CD4-positive, alpha-beta T cell treated with Interleukin-17A for 1 hour (primary cell): ENCODE data around the gene ZFPM1.
A peak's percentile ranks its signal among the peaks of the same experiment; 100 is the strongest.
"Not testable (repeated sequence)": the region's sequence is repeated elsewhere in the genome, so short reads cannot be mapped to it uniquely, and the experiment has no call there.

Source experiments
- DNase-seq: peaks from one replicate; pipeline ENCODE4 v3.0.0-alpha.2; 2020

Gene ZFPM1

DNA sequence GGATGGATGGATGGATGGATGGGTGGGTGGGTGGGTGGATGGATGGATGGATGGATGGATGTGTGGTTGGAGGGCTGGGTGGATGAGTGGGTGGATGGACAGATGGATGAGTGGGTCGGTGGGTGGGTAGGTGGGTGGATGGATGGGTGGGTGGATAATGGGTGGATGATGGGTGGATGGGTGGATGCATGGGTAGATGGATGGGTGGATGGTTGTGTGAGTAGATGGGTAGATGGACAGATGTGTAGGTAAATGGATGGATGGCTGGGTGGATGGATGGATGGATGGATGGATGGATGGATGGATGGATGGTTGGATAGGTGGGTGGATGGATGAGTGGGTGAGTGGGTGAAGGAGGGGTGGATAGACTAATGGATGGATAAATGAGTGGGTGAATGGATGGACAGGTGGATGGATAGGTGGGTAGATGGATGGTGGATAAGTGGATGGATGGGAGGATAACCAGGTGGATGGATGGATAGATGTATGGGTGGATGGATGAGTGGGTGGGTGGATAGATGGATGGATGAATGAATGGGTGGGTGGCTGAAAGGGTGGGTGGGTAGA is 64.2 kb downstream of the ZFPM1 start:
- DNase-seq, result not testable (repeated sequence)

DNA sequence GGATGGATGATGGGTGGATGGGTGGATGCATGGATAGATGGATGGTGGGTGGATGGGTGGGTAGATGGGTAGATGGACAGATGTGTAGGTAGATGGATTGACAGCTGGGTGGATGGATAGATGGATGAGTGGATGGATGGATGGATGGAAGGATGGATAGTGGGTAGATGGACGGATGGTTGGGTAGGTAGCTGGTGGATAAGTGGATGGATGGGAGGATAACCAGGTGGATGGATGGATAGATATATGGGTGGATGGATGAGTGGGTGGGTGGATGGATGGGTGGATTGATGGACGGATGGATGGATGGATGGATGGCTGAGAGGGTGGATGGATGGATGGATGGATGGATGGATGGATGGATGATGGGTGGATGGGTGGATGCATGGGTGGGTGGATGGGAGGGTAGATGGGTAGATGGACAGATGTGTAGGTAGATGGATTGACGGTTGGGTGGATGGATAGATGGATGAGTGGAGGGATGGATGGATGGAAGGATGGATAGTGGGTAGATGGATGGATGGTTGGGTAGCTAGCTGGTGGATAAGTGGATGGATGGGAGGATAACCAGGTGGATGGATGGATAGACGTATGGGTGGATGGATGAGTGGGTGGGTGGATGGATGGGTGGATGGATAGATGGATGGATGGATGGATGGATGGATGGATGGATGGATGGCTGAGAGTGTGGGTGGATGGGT is 65.5 kb downstream of the ZFPM1 start:
- DNase-seq, result not testable (repeated sequence)

DNA sequence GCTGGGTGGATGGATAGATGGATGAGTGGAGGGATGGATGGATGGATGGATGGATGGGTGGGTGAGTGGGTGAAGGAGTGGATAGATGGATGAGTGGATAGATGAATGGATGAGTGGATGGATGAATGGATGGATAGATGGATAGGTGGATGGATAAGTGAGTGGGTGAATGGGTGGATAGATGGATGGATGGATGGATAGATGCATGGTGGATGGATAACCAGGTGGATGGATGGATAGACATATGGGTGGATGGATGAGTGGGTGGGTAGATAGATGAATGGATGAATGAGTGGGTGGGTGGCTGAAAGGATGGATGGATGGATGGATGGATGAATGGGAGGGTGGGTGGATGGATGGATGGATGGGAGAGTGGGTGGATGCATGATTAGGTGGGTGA is 66.2 kb downstream of the ZFPM1 start:
- no peak for DNase-seq

DNA sequence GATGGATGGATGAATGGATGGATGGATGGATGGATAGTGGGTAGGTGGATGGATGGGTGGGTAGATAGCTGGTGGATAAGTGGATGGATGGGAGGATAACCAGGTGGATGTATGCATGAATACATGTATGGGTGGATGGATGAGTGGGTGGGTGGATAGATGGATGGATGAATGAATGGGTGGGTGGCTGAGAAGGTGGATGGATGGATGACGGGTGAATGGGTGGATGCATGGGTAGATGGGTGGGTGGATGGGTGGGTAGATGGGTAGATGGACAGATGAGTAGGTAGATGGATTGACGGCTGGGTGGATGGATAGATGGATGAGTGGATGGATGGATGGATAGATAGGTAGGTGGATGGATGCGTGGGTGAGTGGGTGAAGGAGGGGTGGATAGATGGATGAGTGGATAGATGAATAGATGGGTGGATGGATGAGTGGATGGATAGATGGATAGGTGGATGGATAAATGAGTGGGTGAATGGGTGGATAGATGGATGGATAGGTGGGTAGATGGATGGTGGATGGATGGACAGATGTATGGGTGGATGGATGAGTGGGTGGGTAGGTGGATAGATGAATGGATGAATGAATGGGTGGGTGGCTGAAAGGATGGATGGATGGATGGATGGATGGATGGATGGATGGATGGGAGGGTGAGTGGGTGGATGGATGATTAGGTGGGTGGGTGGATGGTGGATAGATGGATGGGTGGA is 67.0 kb downstream of the ZFPM1 start:
- no peak for DNase-seq

DNA sequence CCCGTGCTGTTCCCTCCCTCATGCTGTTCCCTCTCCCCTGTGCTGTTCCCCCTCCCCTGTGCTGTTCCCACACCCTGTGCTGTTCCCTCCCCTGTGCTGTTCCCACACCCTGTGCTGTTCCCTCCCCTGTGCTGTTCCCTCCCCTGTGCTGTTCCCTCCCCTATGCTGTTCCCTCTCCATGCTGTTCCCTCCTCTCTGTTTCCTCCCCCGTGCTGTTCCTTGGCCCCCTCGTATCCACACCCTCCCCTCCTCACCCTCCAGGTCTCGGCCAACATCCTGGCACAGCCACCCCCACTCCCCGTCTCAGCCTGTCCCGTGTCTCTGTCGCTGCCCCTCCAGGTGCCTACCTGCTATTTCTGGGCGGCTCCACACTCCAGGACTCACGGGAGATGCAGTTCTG is 68.6 kb downstream of the ZFPM1 start:
- DNase-seq, result no peak

DNA sequence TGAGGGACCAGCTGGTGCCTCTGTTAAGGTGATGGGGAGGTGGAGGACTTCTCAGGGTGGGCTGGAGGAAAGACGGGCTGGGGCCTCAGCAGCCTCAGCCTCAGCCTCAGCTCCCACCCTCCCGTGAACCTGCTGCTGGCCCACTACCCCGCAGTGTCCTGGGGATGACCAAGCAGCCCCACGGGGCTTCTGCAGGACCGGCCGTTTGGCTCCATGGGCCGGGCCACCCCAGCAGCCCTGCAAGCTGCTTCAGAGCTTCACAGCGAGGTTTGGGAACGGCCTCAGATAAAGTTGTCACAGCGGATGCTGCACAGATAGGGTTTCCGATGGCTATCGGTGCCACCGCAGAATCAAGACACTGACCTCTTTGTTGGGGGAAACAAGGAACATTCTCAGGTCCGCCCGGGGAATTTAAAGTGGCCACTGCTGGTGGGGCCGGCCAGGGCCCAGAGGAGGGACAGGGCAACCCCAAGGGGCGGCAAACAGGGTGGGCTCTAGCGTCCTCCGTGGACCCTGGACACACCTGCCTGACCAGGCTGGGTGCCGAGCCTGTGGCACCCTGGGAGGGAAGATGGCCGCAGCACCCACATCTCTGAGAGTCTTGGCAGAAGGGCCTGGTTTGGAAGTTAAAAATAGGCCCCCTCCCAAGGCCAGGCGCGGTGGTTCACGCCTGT is 69.3 kb downstream of the ZFPM1 start:
- DNase-seq, result no peak

DNA sequence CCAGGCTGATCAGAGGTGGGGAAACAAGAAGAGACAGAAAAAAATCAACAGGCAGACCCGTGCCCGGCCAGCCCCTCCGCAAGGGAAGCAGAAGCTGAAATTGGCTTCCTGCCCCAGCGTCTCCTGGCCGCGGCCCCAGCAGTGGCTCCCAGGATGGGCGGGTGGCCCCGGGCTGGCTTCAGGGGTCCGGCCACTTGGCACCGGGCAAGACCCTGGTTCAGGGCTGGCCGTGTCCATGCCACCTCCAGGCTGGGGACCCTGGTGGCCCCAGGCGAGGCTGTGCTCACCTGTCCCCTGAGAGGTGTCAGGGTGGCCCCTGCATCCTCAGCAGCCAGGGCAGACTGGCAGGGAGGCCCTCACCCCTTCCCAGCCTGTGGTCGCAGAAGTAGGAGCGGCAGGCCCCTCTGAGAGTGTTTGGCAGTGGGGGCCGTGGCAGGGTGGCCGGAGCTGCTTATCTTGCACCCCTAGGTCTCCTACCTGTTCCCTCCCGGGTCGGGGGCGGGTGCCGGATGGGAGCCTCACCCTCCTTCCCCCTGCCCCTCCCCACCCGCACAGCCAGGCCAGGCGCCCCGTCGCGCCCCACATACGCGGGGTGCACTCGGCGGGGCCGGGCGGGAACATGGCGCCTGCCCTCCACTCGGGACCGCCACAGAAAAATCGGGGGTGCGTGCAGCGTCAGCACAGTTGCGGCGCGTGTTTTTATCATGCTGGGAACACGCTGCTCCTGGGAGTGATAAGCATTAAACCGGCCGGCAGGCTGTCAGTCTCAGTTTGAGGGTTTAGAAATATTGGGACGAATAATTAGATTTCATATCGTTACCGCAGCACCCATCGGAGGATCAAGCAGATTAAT is 70.5 kb downstream of the ZFPM1 start:
- no peak for DNase-seq

DNA sequence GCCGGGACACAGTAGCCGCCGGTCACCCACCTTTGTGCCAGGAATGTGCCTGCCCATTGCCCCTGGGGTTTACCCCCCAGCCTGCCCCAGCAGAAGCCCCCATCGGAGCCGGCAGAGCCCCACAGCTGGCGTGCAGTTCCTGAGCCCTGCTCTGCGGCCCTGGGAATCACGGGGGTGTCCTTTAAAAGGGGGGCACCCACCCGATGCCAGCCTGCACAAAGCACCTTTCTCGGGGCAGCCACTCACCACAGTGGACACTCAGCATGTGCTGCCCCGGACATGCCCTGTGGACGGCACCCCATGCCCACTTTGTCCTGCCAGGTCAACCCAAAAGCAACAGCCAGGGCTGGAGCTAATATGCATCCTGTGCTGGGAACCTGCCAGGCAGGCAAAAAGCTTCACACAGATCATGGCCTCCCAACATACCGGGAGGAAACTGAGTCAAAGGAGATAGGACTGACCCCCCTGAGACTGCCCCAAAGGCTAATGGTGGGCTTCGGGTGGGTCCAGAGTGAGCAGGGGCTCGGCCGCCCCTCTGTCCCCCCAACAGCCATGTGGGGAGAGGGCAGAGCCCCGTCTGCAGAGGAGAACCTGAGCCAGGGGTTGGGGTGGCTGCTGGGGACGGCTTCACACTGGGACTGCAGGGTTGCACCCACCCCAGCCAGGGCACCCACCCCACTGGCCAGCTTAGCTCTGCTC is 71.3 kb downstream of the ZFPM1 start:
- no peak for DNase-seq

DNA sequence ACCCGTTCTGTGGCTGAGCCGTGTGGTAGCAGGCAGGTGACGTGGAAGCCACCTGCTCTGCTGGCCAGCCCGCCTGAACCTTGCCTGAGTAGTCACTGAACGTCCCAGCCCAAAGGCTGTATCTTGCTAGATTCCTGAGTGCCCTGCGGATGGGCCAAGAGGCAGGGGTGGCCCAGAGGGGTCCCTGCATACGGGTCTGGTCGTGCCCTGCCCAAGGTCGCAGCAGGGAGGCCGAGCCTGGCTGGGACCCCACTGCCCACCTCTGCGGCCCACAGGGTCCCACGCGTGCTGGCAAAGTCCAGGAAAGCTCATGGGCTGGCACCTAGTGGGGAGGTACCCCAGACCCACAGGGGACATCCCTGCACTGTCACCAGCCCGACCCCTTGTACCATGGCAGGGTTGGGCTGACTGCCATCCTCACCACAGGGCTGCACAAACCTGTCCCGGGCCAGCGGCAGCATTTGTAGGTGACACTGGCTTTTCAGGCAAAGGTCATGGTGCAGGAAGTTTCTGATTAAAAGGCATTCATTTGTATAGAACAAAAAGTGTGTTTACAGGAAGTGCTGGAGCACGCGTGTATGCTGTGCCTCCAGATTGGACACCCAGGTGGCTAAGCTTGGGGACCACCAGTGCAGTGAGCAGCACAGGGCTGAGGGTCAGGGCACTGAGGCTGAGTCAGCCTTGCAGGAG is 72.0 kb downstream of the ZFPM1 start:
- no peak for DNase-seq

DNA sequence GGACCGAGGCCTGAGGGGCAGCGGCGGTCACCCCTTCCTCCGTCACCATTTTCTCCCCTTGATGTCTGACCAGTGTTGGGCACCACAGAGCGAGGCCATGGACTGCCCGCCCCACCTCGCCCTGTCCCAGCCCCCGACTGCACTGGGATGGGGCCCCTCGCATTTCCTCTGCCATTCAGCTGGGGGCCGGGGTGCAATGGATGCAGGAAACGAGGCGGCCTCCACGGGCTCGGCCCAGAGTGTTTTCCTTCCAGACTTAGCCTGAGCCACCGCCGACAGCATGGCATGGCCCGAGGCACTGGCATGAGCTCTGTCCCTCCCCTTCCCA is 72.5 kb downstream of the ZFPM1 start:
- DNase-seq, result no peak

DNA sequence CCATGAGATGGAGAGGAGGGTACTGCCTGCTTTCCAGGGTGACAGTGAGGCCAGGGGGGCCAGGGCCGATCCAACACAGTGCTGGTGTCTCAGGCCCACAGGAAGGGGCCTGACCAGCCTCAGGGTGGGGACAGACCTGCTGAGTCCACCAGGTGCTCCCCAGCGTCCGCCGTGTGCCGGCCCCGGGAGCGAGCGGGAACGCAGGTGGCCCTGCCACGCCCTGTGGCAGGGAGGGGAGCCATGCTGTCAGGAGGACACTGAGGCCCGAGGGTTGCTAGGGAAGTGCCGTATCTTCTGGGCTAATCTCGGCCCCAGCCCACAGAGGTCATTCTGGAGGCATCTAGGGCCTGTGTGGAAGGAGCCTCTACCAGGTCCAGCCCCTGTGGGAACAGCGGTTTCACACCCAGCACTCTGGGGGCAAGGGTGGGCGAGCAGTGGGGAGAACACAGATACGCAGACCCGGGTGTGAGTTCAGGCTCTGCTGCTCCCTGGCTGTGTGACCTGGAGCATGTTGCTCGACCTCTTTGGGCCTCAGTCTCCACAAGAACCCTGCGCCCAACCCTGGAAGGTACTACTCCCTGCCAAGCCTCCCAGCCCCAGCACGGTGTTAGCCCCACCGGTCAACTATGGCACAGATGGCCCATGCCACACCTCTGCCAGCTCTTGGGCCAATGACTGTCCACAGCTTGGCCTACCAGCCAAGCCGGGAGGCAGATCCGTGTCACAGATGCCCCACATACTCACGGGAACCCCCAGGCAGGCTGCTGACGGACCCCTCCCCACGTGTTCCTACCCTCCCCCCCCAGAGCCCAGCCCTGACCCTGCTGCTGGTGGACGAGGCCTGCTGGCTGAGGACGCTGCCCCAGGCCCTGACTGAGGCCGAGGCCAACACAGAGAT is 73.2 kb downstream of the ZFPM1 start:
- DNase-seq, result no peak

DNA sequence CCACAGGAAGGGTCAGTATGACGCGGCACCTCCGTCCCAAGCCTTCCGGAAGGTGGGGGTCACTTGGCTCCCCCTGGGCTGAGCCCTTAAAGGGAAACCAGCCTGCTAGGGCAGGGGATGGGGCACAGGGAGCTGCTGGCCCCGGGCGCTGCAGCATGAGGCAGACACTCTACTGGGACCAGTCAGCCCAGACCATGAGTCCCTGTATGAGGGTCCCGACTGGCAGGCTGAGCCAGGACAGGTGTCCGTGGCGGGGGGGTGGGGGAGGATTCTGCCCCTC is 73.8 kb downstream of the ZFPM1 start:
- no peak for DNase-seq

DNA sequence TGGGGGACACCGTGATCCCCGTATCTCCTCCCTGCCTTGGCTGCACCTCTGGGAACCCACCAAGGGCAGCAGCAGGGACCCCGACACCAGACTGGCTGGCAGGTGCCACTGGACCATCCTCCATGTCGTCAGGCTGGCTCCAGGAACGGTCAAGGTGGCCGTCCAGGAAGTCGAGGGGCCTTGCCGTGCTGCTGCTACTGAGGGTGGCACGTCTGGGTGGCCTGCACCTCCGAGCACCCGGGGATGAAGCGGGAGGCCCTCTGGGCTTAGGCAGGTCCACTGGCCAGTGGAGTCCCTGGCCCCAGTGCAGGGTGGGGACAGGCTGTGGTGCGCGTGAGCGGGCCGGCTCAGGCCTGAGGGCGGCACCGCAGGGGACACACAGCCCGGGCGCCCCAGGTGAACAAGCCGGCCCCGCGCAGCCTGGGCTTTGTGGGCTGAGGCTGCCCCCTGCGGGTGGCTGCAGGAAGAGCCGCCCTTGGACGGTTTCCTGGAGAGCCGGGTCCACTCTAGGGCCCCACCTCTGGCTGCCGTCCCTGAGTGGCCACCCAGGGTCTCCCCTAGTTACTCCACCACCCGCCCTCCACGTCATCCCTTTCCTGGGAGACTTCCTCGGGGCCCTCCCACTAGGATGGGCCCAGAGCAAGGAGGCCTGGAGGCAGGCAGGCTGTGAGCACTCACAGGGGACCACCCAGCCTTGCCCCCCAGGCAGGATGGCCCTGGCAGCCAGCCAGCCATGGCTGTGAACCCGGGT is 74.3 kb downstream of the ZFPM1 start:
- DNase-seq, result peak; percentile 62

DNA sequence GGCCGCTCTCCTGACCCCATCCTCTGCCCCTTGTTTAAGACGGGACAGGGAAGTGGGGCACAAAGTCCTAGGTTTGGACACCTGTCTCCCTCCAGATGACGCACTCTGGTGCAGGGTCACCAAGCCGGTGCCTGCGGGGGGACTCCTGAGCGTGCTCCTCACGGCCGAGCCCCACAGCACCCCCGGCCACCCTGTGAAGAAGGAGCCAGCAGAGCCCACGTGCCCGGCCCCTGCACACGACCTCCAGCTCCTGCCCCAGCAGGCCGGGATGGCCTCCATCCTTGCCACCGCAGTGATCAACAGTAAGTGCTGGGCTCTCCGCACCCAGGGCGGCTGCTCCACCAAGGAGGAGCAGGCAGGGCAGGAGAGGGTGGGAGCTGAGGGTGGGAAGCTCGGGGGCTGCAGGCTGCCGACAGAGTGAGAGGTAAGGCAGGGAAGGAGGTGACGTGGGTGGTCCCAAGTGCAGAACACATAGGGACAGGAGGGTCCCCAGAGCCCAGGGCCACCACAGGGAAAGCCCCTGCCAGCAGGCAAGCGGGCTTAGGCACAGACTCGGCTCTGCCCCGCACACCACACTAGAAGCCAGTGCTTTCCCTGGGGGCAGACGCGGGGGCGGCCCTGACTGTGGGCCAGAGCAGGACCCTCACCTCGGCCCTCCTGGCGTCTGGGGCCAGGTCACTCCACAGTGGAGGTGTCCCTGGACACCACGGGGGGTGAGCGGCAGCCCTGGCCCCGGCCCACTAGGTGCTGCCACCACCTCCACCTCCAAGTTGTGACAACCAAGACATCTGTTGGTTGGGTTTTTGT is 75.1 kb downstream of the ZFPM1 start:
- no peak for DNase-seq

DNA sequence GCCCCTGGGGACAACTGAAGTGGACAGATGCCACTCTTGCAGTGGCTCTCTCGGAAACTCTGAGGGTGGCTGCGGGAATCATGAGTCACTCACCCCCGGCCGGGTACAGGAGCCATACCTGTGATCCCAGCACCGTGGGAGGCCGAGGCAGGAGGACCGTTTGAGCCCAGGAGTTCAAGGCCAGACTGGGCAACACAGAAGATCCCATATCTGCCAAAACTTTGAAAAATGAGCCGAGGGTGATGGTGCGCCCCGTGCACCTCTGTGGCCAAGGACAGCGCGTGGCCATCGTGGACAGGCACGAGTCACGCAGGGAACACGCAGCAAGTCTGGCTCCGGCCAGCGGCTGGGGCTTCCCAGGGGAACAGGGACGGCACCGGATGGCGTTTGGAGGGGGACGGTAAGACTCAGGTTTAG is 75.8 kb downstream of the ZFPM1 start:
- DNase-seq, result no peak

DNA sequence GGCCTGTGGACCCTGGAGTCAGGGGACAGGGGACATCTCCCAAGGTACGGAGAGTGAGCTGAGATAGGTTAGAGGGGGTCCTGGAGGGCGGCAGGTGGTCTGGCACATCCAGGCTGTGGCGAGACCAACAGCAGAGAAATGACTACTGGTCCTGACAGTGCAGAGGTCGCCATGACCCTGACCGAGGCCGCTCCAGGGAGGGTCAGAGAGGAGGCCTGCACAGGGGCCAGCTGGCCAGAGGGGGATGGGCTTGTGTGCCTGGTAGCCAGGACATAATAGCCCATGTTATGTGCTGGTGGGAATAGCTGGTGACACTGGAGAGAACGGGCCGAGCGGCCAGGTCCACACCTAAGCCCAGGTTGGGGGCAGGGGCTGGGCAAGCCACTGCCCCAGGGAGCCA is 76.5 kb downstream of the ZFPM1 start:
- no peak for DNase-seq

DNA sequence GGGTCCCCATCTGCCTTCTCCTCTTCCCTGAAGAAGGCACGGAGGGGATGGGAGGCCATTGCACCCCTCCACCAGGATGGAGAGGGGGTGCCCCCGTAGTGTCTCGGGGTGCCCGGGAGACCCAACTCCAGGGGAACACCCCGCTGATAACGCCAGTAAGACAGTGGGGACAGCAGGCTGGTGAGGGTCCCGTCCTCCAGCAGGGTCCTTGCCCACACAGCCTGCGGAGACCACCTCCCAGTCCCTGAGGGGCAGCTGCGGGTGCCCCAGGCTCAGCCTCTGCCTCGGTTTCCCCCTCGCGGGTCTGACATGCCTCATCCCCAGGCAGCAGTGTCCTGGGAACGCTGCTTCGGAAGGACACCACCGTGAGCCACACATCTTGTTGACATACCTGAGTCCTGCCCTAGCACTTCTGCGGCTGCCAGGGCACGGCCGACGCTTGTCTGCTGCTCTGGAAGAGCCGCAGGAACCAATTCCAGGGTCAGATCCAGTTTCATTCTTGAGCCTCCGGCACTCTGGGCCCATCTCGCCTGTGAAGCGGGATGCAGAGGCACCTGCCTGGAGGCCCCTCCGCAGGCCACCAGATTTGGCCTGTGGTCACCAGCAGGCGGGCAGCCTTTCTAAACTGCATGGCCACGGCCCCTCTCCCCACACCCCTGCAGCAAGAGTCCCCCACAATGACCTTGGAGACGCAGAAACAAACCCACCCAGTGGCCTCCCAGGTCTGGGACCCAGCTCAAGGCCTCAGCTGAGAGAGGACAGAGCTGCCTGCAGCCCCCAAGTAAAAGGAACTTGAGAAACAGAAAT is 77.2 kb downstream of the ZFPM1 start:
- no peak for DNase-seq

DNA sequence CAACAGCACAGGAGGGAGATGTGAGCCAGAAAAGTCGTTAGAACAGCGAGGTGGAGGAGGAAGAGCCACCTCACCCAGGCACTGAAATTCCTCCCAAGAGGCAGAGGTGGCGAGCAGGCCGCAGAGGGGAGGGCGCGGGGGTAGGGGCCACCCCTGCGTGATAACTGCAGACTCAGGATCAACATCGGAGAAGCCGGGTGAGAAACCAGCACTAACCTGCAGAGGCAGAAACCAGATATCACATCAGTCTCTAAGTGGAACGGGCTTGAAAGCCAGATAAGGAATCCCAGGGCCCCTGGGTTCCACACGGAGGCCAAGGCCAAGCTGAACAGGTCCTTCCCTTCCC is 77.8 kb downstream of the ZFPM1 start:
- no peak for DNase-seq

DNA sequence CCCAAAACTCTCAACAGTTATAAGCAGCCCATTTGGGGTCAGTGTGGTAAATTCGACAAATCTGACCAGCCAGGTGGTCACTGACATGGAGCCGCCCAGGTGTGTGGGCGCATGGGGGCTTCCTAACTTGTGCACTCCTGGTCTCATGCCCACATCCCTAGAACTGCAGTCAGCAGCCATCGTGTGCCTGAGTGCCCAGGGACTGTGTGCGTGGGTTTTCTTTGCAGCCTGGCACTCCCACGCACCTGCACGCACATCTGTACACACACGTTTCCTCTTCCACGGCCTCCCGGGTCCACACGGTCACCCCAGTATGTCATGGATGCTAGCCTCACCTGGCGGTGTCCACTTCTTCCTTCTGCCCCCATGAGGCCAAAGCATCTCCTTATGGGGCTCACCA is 78.3 kb downstream of the ZFPM1 start:
- DNase-seq, result no peak
